Osteoblast (primary cell): ENCODE results near the gene MTFR2. TPM values are rescaled to one million over a fixed set of nuclear protein-coding genes. Genes with fewer than 3 reads are reported as not detected.

Source experiments
- DNase-seq: peaks from one replicate; pipeline ENCODE4 v3.0.0; 2011; ENCODE audit warnings: low spot score, mixed read lengths; ENCODE audit not compliant: insufficient read length; ENCODE audit errors: missing footprints
- H2AFZ ChIP-seq: 2 replicates; pipeline ENCODE4 v1.6.0; 2011; ENCODE audit warnings: mild to moderate bottlenecking, low read length
- H3K27ac ChIP-seq: 2 replicates; pipeline ENCODE4 v1.5.1; 2011; ENCODE audit warnings: mild to moderate bottlenecking, low read depth, low read length, moderate library complexity
- H3K27me3 ChIP-seq: 2 replicates; pipeline ENCODE4 v1.6.0; 2012; ENCODE audit warnings: mild to moderate bottlenecking, control low read depth, inconsistent platforms, low read length, moderate library complexity; ENCODE audit not compliant: insufficient read depth
- H3K36me3 ChIP-seq: 2 replicates; pipeline ENCODE4 v1.5.1; 2011; ENCODE audit warnings: mild to moderate bottlenecking, low read length, control low read depth, moderate library complexity; ENCODE audit not compliant: insufficient read depth
- H3K4me1 ChIP-seq: 2 replicates; pipeline ENCODE4 v1.5.1; 2011; ENCODE audit warnings: mild to moderate bottlenecking, low read length, control low read depth, moderate library complexity; ENCODE audit not compliant: insufficient read depth
- H3K4me2 ChIP-seq: 2 replicates; pipeline ENCODE4 v1.6.0; 2011; ENCODE audit warnings: mild to moderate bottlenecking, low read length; ENCODE audit not compliant: insufficient read depth
- H3K4me3 ChIP-seq: fragments of 200-600 bp; sonication (generic); 3 replicates; pipeline ENCODE4 v1.5.1; 2012; ENCODE audit warnings: mild to moderate bottlenecking, low read length, inconsistent platforms; ENCODE audit not compliant: insufficient read depth
- H3K79me2 ChIP-seq: 2 replicates; pipeline ENCODE4 v1.6.0; 2012; ENCODE audit warnings: mild to moderate bottlenecking, low read length, control low read depth, inconsistent platforms; ENCODE audit not compliant: insufficient read depth
- H3K9me3 ChIP-seq: 2 replicates; pipeline ENCODE4 v1.5.1; 2011; ENCODE audit warnings: low read depth, low read length, control low read depth
- H4K20me1 ChIP-seq: 2 replicates; pipeline ENCODE4 v1.6.0; 2012; ENCODE audit warnings: mild to moderate bottlenecking, low read length, control low read depth; ENCODE audit not compliant: insufficient read depth
- CTCF ChIP-seq: IDR thresholded peaks from 2 replicates; pipeline ENCODE4 v1.5.1; 2011; ENCODE audit warnings: mild to moderate bottlenecking, low read depth, low read length, moderate library complexity; ENCODE audit errors: extremely low read depth
- total RNA-seq: library from RNA; depleted of rRNA; stranded (reverse); fragments of >200 nt; gene quantifications from 2 replicates; pipeline ENCODE4 v1.2.3, GENCODE V29; 2012

The MTFR2 gene
- total RNA-seq, 1 donor: 0.72 TPM

DNA sequence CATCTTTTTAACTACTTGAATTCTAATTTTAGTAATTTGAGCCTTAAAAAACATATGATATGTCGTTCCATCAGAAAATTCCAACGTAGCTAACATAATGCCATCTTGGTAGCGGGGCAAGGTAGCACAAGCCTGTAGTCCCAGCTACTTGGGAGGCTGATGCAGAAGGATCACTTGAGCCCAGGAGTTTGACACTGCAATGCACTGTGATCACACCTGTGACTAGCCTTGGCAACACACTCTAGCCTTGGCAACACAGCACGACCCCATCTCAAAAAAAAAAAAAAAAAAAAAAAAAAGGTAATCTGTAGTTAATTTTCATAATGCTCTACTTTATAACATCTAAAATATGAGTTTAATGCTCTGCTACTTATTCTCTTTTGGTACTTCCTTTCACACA is 32.8 kb upstream of the MTFR2 start:
- H3K4me3 ChIP-seq: peak overlapping the region; percentile 21
- peaks cover 21% of the 10 kb centered on the region for H3K36me3 ChIP-seq
- H4K20me1 ChIP-seq: peaks cover 79% of the 10 kb centered on the region
- TF ChIP-seq CTCF: no peak
- peak overlapping the region; percentile 41 for H3K4me2 ChIP-seq
- peaks cover 98% of the 10 kb centered on the region for H3K79me2 ChIP-seq
- peaks cover 41% of the 10 kb centered on the region for H3K4me1 ChIP-seq
- DNase-seq: no peak
- no peaks in the 10 kb centered on the region for H3K27me3 ChIP-seq
- no peaks in the 10 kb centered on the region for H3K9me3 ChIP-seq
- H2AFZ ChIP-seq: no peak overlapping the region
- peak overlapping the region; percentile 25 for H3K27ac ChIP-seq

DNA sequence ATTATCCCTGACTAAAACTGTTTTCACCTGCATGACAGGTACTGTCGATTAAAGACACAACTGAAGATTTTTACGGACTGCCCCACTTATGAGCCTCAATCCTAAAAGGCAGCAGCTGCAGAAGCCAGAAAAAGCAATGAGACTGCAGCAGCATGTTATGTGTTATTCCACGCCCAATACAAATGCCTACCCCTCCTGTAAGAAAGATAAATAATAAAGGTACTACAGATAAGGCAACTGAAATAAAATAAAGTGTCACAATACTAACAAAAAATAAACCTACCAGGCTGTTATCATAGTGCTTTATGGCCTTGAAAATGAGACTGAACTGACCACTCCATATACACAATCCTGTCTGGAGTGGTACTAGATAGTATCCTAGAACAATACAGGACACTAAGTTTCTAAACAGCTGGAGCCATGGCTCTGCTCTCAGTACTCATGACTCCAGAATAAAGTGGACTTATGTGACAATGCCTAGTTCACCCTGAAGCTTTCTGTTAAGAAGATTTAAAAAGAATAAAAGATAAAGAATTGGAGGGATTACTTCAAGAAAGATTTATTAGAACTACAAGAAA is 30.0 kb upstream of the MTFR2 start:
- H3K4me3 ChIP-seq: no peak overlapping the region
- H3K79me2 ChIP-seq: peaks cover 88% of the 10 kb centered on the region
- DNase-seq: no peak
- H3K27ac ChIP-seq: no peak overlapping the region
- no peak overlapping the region for H2AFZ ChIP-seq
- no peak for TF ChIP-seq CTCF
- H3K36me3 ChIP-seq: peaks cover 36% of the 10 kb centered on the region
- no peaks in the 10 kb centered on the region for H3K9me3 ChIP-seq
- H3K4me1 ChIP-seq: peaks cover 31% of the 10 kb centered on the region
- H3K4me2 ChIP-seq: no peak overlapping the region
- no peaks in the 10 kb centered on the region for H3K27me3 ChIP-seq
- H4K20me1 ChIP-seq: peaks cover 54% of the 10 kb centered on the region

DNA sequence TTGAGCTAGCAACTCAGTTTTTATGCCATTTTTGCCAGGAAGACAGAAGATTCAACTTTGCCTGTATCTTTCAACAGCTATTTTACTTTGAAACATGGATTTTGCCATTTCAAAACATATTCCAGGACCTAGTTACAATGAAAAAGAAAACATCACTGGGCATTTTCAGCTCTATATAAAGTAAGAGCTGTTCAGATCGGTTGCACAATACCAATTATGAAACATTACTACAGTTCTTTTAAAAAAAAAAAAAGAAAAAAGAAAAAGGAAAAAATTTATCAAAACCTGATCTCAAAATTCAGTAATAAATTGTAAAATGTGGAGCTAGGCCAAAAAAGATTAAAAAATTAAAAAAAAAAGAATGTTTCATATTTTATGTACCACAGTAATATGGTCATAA is 24.0 kb upstream of the MTFR2 start:
- Histone ChIP-seq H3K79me2 (peaks cover 74% of the 10 kb centered on the region), H3K36me3 (peaks cover 69% of the 10 kb centered on the region), H3K9me3 (no peaks in the 10 kb centered on the region), H3K27ac (no peak overlapping the region), H3K4me1 (no peaks in the 10 kb centered on the region), H3K4me3 (no peak overlapping the region), H2AFZ (no peak overlapping the region), H3K27me3 (no peaks in the 10 kb centered on the region), H4K20me1 (peaks cover 15% of the 10 kb centered on the region), H3K4me2 (no peak overlapping the region)
- no peak for TF ChIP-seq CTCF
- DNase-seq: no peak

DNA sequence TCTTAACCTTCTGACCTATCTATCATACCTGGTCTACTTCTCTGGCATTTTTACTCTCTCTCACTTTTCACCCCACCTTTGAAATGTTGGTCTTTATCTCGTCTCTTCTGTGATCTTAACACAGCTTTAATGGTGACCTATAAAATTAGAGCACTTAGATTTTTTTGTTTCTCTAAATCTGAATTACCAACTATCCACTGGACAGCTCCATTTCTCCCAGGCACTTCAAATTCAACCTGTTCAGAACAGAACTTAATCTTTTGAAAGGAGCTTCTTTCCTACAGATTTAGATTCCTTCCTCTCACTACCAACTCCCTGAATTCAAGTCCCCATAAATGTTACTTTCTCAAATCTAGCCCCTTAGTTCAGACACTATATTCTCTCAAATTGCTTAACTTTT is 15.0 kb upstream of the MTFR2 start:
- H3K4me1 ChIP-seq: no peaks in the 10 kb centered on the region

More for the DNA sequence above, 15.0 kb upstream of the MTFR2 start:
- Histone ChIP-seq H4K20me1 (peaks cover 18% of the 10 kb centered on the region), H2AFZ (no peak overlapping the region), H3K36me3 (peaks cover 82% of the 10 kb centered on the region), H3K27me3 (no peaks in the 10 kb centered on the region), H3K27ac (no peak overlapping the region), H3K9me3 (no peaks in the 10 kb centered on the region), H3K79me2 (peaks cover 74% of the 10 kb centered on the region), H3K4me2 (no peak overlapping the region), H3K4me3 (no peak overlapping the region)
- no peak for TF ChIP-seq CTCF
- DNase-seq: no peak
